Measurements from ENCODE around the gene LRRC17.

The LRRC17 gene

GRCh38 chr7:102978284-102978683, 65.5 kb downstream of the LRRC17 start:
- no peak for DNase-seq
- intact Hi-C loops (cut with DNase I): no loop called here

DNA sequence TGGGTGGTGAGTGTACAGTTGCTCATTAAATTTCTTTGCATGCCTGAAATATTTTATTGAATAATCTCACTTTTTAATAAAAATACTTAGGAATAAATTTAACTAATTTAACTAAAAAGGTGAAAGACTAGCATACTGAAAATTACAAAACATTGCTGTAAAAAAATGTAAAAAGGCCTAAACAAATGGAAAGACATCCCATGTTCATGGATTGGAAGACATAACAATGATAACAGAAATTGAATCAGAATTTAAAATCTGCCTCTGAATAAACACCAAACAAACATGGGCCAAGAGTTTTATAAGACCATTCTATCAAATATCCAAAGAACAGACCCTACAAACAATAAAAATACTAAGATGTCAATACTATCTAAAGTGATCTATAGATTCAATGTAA, 66.9 kb downstream of the LRRC17 start:
- no peak for DNase-seq
- intact Hi-C loops (cut with DNase I): no loop called here

DNA sequence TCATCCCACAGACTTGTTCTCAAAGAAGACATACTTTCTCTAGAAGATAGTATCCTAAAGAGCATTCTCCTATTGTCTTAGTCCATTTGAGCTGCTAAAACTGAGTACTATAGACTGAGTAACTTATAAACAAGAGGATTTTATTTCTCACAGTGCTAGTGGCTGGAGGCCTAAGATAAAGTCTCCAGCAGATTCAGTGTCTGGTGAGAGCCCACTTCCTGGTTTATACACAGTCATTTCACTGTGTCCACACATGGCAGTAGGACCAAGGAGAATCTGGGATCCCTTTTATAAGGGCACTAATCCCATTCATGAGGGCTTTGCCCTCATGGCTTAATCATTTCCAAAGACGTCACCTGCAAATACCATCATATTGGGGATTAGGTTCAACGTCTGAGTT, 68.7 kb downstream of the LRRC17 start:
- no peak for DNase-seq

GRCh38 chr7:102982235-102982634, 69.4 kb downstream of the LRRC17 start:
- intact Hi-C loops (cut with DNase I): no loop called here
- no peak for DNase-seq

More for the DNA sequence above, 68.7 kb downstream of the LRRC17 start:
- intact Hi-C loops (cut with DNase I): no loop called here

- no peak for DNase-seq
- intact Hi-C loops (cut with DNase I): no loop called here
Observed at GRCh38 chr7:102983602-102984001, 70.8 kb downstream of the LRRC17 start.

DNA sequence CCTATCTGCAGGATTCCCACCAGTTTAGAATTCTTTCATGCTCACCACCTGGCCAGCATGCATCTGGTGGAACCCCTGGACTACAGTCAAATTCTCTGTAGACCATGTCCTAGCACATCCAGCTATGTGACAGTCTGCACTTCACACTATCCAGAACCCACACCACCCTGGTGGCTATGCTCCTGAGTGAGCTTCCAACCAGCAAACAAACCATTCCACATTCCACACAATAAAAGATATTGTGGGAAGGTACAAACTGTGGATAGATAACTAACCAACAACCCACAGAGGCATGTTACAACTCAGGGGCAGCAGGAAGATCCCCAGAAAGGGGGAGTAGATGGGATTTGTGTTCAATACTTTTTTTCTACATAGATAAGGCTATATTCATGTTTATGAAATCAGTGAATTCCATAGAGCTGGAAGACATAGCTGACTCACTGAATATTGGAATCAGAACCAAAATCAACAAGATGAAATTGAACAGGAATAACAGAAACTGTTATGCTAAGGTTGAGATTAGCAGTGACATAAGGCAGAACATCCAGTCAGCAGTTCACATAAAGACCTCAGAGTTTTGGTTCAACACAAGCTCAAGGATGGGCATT, 72.5 kb downstream of the LRRC17 start:
- DNase-seq: no peak
- intact Hi-C loops (cut with DNase I): no loop called here

GRCh38 chr7:102988088-102988487, 75.3 kb downstream of the LRRC17 start:
- DNase-seq: no peak
- intact Hi-C loops (cut with DNase I): no loop called here

DNA sequence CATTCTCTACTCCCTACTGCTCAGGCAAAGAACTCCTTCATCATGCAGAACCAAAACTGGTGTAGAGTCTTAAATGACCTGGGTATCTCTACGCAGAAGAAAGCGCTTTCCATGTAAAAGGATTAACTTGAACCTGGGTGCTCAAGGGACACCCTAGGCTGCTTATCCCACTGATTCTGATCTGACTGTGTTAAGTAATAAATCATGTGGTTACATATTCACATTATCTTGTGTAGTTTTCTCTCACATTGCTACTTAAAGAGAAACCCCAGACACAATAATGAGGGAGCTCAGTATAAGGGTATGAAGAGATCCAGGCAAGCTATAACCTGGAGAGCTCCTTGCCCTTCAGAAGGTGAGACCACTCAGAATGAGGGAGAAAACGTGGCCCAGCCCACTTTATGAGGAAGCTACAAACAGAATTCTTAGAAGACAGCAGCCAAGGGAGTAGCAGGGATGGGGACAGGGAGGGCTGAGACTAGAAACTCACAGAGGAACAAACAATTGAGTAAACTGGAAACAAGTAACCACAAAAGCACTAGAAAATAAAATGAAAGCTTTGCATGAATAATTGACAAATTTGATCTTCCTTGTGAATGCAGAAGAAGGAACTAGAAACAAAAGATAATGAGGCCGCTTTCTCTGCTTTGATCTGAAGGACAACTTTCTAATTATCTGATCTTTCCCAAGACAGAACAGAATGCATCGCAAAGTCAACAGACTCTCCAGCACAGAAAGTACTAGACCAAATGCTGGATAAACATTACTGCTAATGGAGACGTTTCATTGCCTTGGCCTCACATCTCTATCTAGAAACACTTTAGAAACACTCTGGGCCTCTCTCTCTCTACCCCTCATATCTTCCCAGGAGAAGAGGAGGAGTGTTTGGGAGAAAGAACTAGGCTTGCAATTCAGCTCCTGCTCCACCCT, 76.1 kb downstream of the LRRC17 start:
- no peak for DNase-seq
- intact Hi-C loops (cut with DNase I): no loop called here

GRCh38 chr7:102990642-102991041, 77.8 kb downstream of the LRRC17 start:
- intact Hi-C loops (cut with DNase I): no loop called here
- DNase-seq: no peak

- peak in 18 of 42 donors; percentile 3 to 62 (median 22) for DNase-seq
- intact Hi-C loops (cut with DNase I): no loop called here
Observed at GRCh38 chr7:102991077-102991539, 78.3 kb downstream of the LRRC17 start.

DNA sequence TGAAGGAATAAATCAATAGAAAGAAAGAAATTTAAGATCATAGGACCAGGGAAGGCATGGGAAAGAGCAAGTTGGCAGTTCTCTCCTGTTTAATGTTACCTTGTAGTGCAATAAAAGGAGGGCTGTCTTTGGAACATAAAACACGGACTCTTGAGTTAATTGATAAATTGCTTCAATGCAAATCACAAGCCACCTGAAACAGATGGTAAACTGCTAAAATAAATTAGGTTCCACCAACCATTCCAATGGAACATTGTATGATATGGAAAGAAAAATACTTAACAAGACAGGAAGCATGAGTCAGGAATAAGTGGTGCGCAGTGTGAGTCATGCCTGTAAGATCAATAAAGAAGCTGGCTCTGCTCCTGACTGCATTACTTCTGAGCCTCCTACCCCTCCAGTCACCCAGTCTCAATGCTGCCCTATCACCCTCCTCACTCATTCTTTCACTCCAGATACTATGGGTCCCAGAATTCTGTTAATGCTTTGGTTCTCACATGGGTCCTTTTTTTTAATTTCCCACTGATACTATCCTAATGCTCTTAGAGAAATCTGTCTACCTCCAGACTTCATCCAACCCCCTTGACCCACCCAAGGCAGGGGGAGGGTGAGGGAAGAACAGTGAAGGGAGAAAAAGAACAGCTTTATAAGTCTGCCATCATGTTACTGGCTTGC, 78.9 kb downstream of the LRRC17 start:
- intact Hi-C loops (cut with DNase I): no loop called here
- DNase-seq: peak in 34 of 42 donors; percentile 6 to 81 (median 44)

- DNase-seq: no peak
- intact Hi-C loops (cut with DNase I): no loop called here
Observed at GRCh38 chr7:102992509-102992937, 79.7 kb downstream of the LRRC17 start.

GRCh38 chr7:102992938-102993717, 80.3 kb downstream of the LRRC17 start:
- intact Hi-C loops (cut with DNase I): no loop called here
- DNase-seq: no peak

- intact Hi-C loops (cut with DNase I): no loop called here
- DNase-seq: no peak
Observed at GRCh38 chr7:102993718-102994029, 80.9 kb downstream of the LRRC17 start.

DNA sequence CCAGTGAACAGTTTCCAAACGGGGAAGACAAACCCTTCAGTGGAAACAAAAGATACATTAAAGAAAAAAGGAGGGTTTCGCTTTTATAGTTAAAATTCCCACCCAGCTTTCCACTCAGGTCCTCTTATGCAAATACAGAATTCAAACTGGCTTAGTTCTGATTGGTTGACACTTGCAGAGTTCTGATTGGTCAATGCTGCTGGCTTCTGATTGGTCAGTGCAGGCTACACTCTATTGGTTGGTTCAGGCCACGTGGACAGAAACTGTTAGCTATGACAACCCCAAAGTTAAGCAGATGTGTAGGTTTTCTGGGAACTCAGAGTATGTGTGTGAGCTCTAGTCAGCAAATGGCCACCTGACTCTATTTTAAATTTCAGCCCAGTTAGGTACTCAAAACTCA, 81.8 kb downstream of the LRRC17 start:
- DNase-seq: no peak
- intact Hi-C loops (cut with DNase I): no loop called here

All from head of caudate nucleus (tissue), 42 donors.